Bronchial epithelial cell (primary cell): ENCODE measurements around the gene BCAR3. TPM values are rescaled to one million over a fixed set of nuclear protein-coding genes. Genes with fewer than 3 reads are reported as not detected.

Experiments used
- DNase-seq: peaks from one replicate; pipeline ENCODE4 v3.0.0-alpha.2; 2010; ENCODE audit warnings: low read depth
- FAIRE-seq: peaks from 2 replicates; lab custom pipeline; 2011; peaks lifted over from hg19 to GRCh38; lab: Jason Lieb, UNC
- H3K27me3 ChIP-seq: 2 replicates; pipeline ENCODE4 v1.5.1; 2011; ENCODE audit warnings: low read length; ENCODE audit not compliant: control insufficient read depth, insufficient read depth
- H3K36me3 ChIP-seq: 2 replicates; pipeline ENCODE4 v1.5.1; 2011; ENCODE audit warnings: low read length; ENCODE audit not compliant: control insufficient read depth, insufficient read depth
- H3K4me3 ChIP-seq: 2 replicates; pipeline ENCODE4 v1.5.1; 2011; ENCODE audit warnings: mild to moderate bottlenecking, low read depth, low read length, control low read depth
- CTCF ChIP-seq: IDR thresholded peaks from 2 replicates; pipeline ENCODE4 v1.5.1; 2011; ENCODE audit warnings: mild to moderate bottlenecking, moderate library complexity, low read length, control low read depth, inconsistent platforms; ENCODE audit not compliant: insufficient read depth, severe bottlenecking
- total RNA-seq: library from RNA; depleted of rRNA; stranded (reverse); fragments of >200 nt; gene quantifications from 2 replicates; pipeline ENCODE4 v1.2.1, GENCODE V29; 2014

BCAR3 gene
- total RNA-seq, 1 donor from 2014 or later, result 69.5 TPM

- H3K27me3 ChIP-seq, result no peaks in the 10 kb centered on the region
- peaks cover 1% of the 10 kb centered on the region for H3K36me3 ChIP-seq
- DNase-seq, result no peak
- no peak for FAIRE-seq
- no peak for TF ChIP-seq CTCF
- no peak overlapping the region for H3K4me3 ChIP-seq
Measured at GRCh38 chr1:93603106-93603505, 78.5 kb downstream of the BCAR3 start.

GRCh38 chr1:93602101-93602500 lies 79.5 kb downstream of the BCAR3 start:
- no peak for TF ChIP-seq CTCF
- no peak overlapping the region for H3K4me3 ChIP-seq

GRCh38 chr1:93601686-93602085 lies 80.0 kb downstream of the BCAR3 start:
- no peak for DNase-seq

More at GRCh38 chr1:93602101-93602500, 79.5 kb downstream of the BCAR3 start:
- FAIRE-seq, result no peak
- H3K36me3 ChIP-seq, result peaks cover 1% of the 10 kb centered on the region
- DNase-seq, result no peak
- H3K27me3 ChIP-seq, result no peaks in the 10 kb centered on the region

GRCh38 chr1:93600663-93601062 lies 81.0 kb downstream of the BCAR3 start:
- Histone ChIP-seq H3K27me3 (no peaks in the 10 kb centered on the region), H3K4me3 (no peak overlapping the region), H3K36me3 (peaks cover 1% of the 10 kb centered on the region)
- no peak for TF ChIP-seq CTCF
- no peak for DNase-seq
- FAIRE-seq, result no peak

More at GRCh38 chr1:93601686-93602085, 80.0 kb downstream of the BCAR3 start:
- Histone ChIP-seq H3K27me3 (no peaks in the 10 kb centered on the region), H3K4me3 (no peak overlapping the region), H3K36me3 (peaks cover 1% of the 10 kb centered on the region)
- no peak for TF ChIP-seq CTCF
- FAIRE-seq, result no peak

GRCh38 chr1:93599479-93599878 lies 82.2 kb downstream of the BCAR3 start:
- FAIRE-seq (no peak), DNase-seq (no peak)
- H3K4me3 ChIP-seq, result no peak overlapping the region
- TF ChIP-seq CTCF, result no peak
- H3K27me3 ChIP-seq, result no peaks in the 10 kb centered on the region
- H3K36me3 ChIP-seq, result peaks cover 1% of the 10 kb centered on the region

GRCh38 chr1:93598861-93599439 lies 82.7 kb downstream of the BCAR3 start:
- peak; percentile 88 for FAIRE-seq
- peaks cover 1% of the 10 kb centered on the region for H3K36me3 ChIP-seq

More at GRCh38 chr1:93598861-93599439, 82.7 kb downstream of the BCAR3 start:
- no peak for DNase-seq
- Histone ChIP-seq H3K4me3 (no peak overlapping the region), H3K27me3 (no peaks in the 10 kb centered on the region)
- no peak for TF ChIP-seq CTCF
